ENCODE results near the gene FDXR. TPM values are rescaled to one million over a fixed set of nuclear protein-coding genes. Genes with fewer than 3 reads are reported as not detected.

FDXR gene
- total RNA-seq, 1 experiment from 2014 or later, result 3.2 TPM

DNA sequence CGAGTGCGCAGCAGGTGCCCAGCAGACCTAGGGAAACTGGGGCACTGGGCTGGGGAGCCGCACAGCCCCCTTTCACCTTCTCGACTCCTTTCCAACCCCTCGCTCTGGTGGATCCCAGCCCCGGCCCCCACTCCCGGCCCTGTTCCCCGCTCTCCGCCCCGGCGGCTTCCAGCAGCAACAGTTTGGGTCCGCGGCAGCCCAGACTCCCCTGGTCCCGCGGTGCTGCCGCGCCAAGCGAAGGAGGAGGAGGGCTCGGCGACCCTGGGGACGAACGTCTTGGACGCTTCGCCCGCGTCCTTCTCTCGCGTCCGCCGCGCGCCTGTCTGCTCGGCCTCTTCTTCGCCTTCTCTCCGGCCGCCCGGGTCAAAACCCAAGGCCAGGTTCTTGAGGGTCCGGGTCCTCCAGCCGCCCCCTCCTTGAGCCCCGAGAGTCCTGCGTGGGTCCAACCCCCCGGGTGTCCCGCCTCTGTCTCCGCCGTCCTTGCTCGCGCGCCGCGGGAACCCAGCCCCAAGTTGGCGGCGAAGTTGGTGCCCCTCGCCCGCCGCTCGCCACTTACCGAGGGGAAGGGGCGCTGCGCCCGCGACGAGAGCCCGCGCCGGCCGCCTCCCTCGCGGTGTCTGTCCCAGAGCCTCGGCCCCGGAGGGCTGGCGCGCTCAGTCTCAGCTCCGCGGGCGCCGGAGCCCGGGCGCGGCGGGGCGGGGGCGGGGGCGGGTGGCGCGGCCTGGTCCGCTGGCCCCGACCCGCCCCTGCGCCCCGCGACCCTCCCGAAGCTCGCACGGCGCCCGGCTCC is 11.7 kb downstream of the FDXR start:
- H2AFZ ChIP-seq (ENCODE audit: low read length), result no peak overlapping the region
- no peak overlapping the region for H3K4me3 ChIP-seq (ENCODE audit: low read length)

GRCh38 chr17:74860229-74860871 is 12.4 kb downstream of the FDXR start:
- DNase-seq, result no peak
- H3K36me3 ChIP-seq (ENCODE audit: insufficient read depth, low read length), result no peaks in the 10 kb centered on the region
- no peak overlapping the region for H3K9ac ChIP-seq (ENCODE audit: low read length)
- H3K9me2 ChIP-seq (replicated peaks; ENCODE audit: insufficient read depth, low read length), result no peaks in the 10 kb centered on the region
- H3K9me3 ChIP-seq (ENCODE audit: low read length), result no peaks in the 10 kb centered on the region
- no peak overlapping the region for H3K27ac ChIP-seq (ENCODE audit: low read length)
- no peak overlapping the region for H2AFZ ChIP-seq (ENCODE audit: low read length)
- H3K4me1 ChIP-seq (ENCODE audit: low read length), result peaks cover 4% of the 10 kb centered on the region
- H3K27me3 ChIP-seq (ENCODE audit: low read length), result no peaks in the 10 kb centered on the region
- H3K4me3 ChIP-seq (ENCODE audit: low read length), result no peak overlapping the region
- H3K4me2 ChIP-seq (ENCODE audit: low read depth, low read length, poor library complexity, severe bottlenecking), result no peak overlapping the region
- H3K79me2 ChIP-seq (ENCODE audit: low read length), result no peaks in the 10 kb centered on the region
- H4K20me1 ChIP-seq (ENCODE audit: insufficient read depth, low read depth, low read length), result no peaks in the 10 kb centered on the region

More for the DNA sequence above, 11.7 kb downstream of the FDXR start:
- H3K9me3 ChIP-seq (ENCODE audit: low read length), result no peaks in the 10 kb centered on the region
- H3K27ac ChIP-seq (ENCODE audit: low read length), result no peak overlapping the region
- no peaks in the 10 kb centered on the region for H4K20me1 ChIP-seq (ENCODE audit: insufficient read depth, low read depth, low read length)
- peaks cover 6% of the 10 kb centered on the region for H3K4me1 ChIP-seq (ENCODE audit: low read length)
- H3K36me3 ChIP-seq (ENCODE audit: insufficient read depth, low read length), result no peaks in the 10 kb centered on the region
- no peaks in the 10 kb centered on the region for H3K9me2 ChIP-seq (replicated peaks; ENCODE audit: insufficient read depth, low read length)
- no peak overlapping the region for H3K9ac ChIP-seq (ENCODE audit: low read length)
- no peak for DNase-seq
- no peak overlapping the region for H3K4me2 ChIP-seq (ENCODE audit: low read depth, low read length, poor library complexity, severe bottlenecking)
- no peaks in the 10 kb centered on the region for H3K27me3 ChIP-seq (ENCODE audit: low read length)
- H3K79me2 ChIP-seq (ENCODE audit: low read length), result no peaks in the 10 kb centered on the region

DNA sequence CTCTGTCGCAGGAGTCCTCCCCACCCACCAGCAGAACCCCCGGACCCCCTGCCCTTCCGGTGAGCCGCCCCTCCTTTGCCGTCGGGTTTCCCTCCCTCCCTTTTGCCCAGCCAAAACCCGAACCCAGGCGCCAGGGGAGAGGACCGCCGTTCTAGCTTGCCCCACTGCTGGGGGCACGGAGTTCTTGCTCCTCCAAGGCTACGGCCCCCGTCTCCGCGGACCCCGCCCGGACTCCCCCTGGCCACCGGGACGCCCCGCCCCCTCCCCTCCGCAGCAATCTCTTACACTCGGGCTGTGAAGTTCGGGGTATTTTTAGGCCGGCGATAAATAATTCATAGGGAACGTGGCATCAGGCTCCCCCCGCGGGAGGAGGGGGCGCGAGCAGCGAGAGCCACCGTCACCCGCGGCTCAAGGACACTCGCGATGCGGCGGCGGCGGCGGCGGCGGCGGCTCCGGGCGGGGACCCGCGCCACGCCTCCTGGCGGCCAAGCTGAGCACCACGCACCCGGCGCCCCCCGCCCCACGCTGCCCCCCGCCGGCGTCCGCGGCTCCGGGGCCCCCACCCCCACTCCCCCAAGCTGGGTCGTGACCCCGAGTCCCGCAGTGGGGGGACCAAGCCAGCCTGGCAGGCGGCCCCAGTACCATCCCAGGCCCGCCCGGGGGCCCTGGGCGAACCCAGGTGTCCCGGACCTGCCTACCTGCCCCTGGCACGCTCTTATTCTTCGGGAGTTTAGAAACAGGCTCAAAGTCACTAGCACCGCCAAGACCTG is 13.2 kb downstream of the FDXR start, which contains the start of gene GRIN2C:
GRIN2C (minus strand) TSS at position 427 of the 770 bp plus-strand sequence. CDS start 4,793 bp downstream, outside the sequence.
- Histone ChIP-seq H3K27ac (ENCODE audit: low read length) (no peak within 1 kb of the TSS), H3K9me3 (ENCODE audit: low read length) (no peaks in the 10 kb centered on the region), H3K36me3 (ENCODE audit: insufficient read depth, low read length) (no peaks in the 10 kb centered on the region), H3K79me2 (ENCODE audit: low read length) (no peaks in the 10 kb centered on the region), H3K4me3 (ENCODE audit: low read length) (no peak within 1 kb of the TSS), H4K20me1 (ENCODE audit: insufficient read depth, low read depth, low read length) (no peaks in the 10 kb centered on the region), H3K4me1 (ENCODE audit: low read length) (peaks cover 4% of the 10 kb centered on the region), H3K4me2 (ENCODE audit: low read depth, low read length, poor library complexity, severe bottlenecking) (no peak within 1 kb of the TSS), H2AFZ (ENCODE audit: low read length) (no peak within 1 kb of the TSS), H3K27me3 (ENCODE audit: low read length) (no peaks in the 10 kb centered on the region), H3K9ac (ENCODE audit: low read length) (no peak within 1 kb of the TSS), H3K9me2 (replicated peaks; ENCODE audit: insufficient read depth, low read length) (no peaks in the 10 kb centered on the region)
- no peak for DNase-seq

- Histone ChIP-seq H3K27me3 (ENCODE audit: low read length) (no peaks in the 10 kb centered on the region), H4K20me1 (ENCODE audit: insufficient read depth, low read depth, low read length) (no peaks in the 10 kb centered on the region), H3K9me2 (replicated peaks; ENCODE audit: insufficient read depth, low read length) (no peaks in the 10 kb centered on the region), H3K36me3 (ENCODE audit: insufficient read depth, low read length) (no peaks in the 10 kb centered on the region), H3K9ac (ENCODE audit: low read length) (no peak overlapping the region), H3K4me3 (ENCODE audit: low read length) (no peak overlapping the region), H3K9me3 (ENCODE audit: low read length) (no peaks in the 10 kb centered on the region), H2AFZ (ENCODE audit: low read length) (no peak overlapping the region), H3K79me2 (ENCODE audit: low read length) (no peaks in the 10 kb centered on the region), H3K4me2 (ENCODE audit: low read depth, low read length, poor library complexity, severe bottlenecking) (no peak overlapping the region), H3K27ac (ENCODE audit: low read length) (no peak overlapping the region), H3K4me1 (ENCODE audit: low read length) (peaks cover 6% of the 10 kb centered on the region)
- no peak for DNase-seq
Observed at GRCh38 chr17:74858672-74859458, 13.9 kb downstream of the FDXR start.

DNA sequence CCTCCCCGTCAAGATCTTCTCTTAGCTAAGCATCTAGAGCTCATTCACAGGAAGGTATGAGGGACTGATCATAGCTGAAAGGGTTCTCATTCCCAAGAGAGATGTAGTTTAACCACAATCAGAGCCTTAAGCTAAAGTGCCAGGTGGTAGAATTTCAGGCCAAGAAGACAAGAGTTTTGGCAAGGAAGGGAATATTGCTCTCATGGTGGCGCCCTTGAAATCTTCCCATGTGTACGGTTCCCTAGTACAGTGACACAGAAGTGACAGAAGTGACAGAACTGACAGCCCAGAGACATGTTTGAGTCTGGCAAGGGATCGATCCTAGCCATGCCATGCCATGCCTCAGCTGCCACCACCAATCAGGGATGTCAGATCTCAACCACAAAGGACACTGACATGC is 15.6 kb downstream of the FDXR start:
- Histone ChIP-seq H4K20me1 (ENCODE audit: insufficient read depth, low read depth, low read length) (no peaks in the 10 kb centered on the region), H3K9ac (ENCODE audit: low read length) (no peak overlapping the region), H3K4me1 (ENCODE audit: low read length) (peaks cover 19% of the 10 kb centered on the region), H3K9me3 (ENCODE audit: low read length) (no peaks in the 10 kb centered on the region), H2AFZ (ENCODE audit: low read length) (no peak overlapping the region), H3K79me2 (ENCODE audit: low read length) (no peaks in the 10 kb centered on the region), H3K9me2 (replicated peaks; ENCODE audit: insufficient read depth, low read length) (no peaks in the 10 kb centered on the region), H3K27ac (ENCODE audit: low read length) (no peak overlapping the region), H3K36me3 (ENCODE audit: insufficient read depth, low read length) (no peaks in the 10 kb centered on the region), H3K4me2 (ENCODE audit: low read depth, low read length, poor library complexity, severe bottlenecking) (no peak overlapping the region), H3K4me3 (ENCODE audit: low read length) (no peak overlapping the region), H3K27me3 (ENCODE audit: low read length) (no peaks in the 10 kb centered on the region)
- DNase-seq, result no peak

GRCh38 chr17:74856112-74856511 is 16.7 kb downstream of the FDXR start:
- Histone ChIP-seq H2AFZ (ENCODE audit: low read length) (no peak overlapping the region), H3K4me3 (ENCODE audit: low read length) (no peak overlapping the region), H3K4me1 (ENCODE audit: low read length) (peaks cover 15% of the 10 kb centered on the region), H3K27ac (ENCODE audit: low read length) (no peak overlapping the region), H3K36me3 (ENCODE audit: insufficient read depth, low read length) (no peaks in the 10 kb centered on the region), H4K20me1 (ENCODE audit: insufficient read depth, low read depth, low read length) (no peaks in the 10 kb centered on the region), H3K9me3 (ENCODE audit: low read length) (no peaks in the 10 kb centered on the region), H3K9ac (ENCODE audit: low read length) (no peak overlapping the region), H3K79me2 (ENCODE audit: low read length) (no peaks in the 10 kb centered on the region), H3K9me2 (replicated peaks; ENCODE audit: insufficient read depth, low read length) (no peaks in the 10 kb centered on the region), H3K4me2 (ENCODE audit: low read depth, low read length, poor library complexity, severe bottlenecking) (no peak overlapping the region), H3K27me3 (ENCODE audit: low read length) (no peaks in the 10 kb centered on the region)
- no peak for DNase-seq

- H3K27me3 ChIP-seq (ENCODE audit: low read length), result no peaks in the 10 kb centered on the region
- no peak overlapping the region for H3K9ac ChIP-seq (ENCODE audit: low read length)
- no peaks in the 10 kb centered on the region for H3K79me2 ChIP-seq (ENCODE audit: low read length)
Observed at GRCh38 chr17:74855323-74855722, 17.5 kb downstream of the FDXR start.

More at GRCh38 chr17:74855323-74855722, 17.5 kb downstream of the FDXR start:
- no peak for DNase-seq
- Histone ChIP-seq H3K9me2 (replicated peaks; ENCODE audit: insufficient read depth, low read length) (no peaks in the 10 kb centered on the region), H3K9me3 (ENCODE audit: low read length) (no peaks in the 10 kb centered on the region), H3K27ac (ENCODE audit: low read length) (no peak overlapping the region), H3K36me3 (ENCODE audit: insufficient read depth, low read length) (no peaks in the 10 kb centered on the region), H2AFZ (ENCODE audit: low read length) (no peak overlapping the region), H3K4me2 (ENCODE audit: low read depth, low read length, poor library complexity, severe bottlenecking) (no peak overlapping the region), H4K20me1 (ENCODE audit: insufficient read depth, low read depth, low read length) (no peaks in the 10 kb centered on the region), H3K4me1 (ENCODE audit: low read length) (peaks cover 15% of the 10 kb centered on the region), H3K4me3 (ENCODE audit: low read length) (no peak overlapping the region)

Data from Karpas-422 (cell line).